ENCODE results near the gene FBXO15.

- TF ChIP-seq CTCF (IDR thresholded peaks at IDR 0.05; ENCODE audit: insufficient read depth, low read depth, low read length) (no peak), EZH2 (IDR thresholded peaks at IDR 0.05; ENCODE audit: insufficient read depth, low read length) (no peak)
Measured at GRCh38 chr18:74147491-74147778, 199 bp downstream of the FBXO15 start.

Data from astrocyte (in vitro differentiated cells and primary cell).